ENCODE measurements around the gene NFATC2IP.

The NFATC2IP gene

DNA sequence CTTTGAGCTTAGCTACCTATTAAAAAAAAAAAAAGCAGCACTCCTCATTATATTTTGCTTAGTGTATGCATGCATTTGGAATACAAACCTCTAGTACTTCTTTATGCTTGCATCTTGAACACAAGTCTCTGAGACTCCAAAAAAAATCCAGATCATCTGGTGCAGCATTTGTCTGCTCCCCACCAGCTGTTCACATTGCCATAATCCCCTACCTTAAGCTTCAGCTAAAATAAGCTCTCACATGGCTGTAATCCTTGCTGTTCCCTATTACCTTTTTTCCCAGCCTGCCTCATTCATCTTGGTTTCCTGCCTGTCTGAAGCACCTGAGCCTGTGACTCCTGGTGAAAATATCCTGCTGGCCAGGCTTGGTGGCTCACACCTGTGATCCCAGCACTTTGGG is 7.5 kb upstream of the NFATC2IP start:
- Histone ChIP-seq H3K4me1 (ENCODE audit: control insufficient read depth in 1 of 2, insufficient read depth in 2 of 2, low read length in 2 of 2) (peaks cover 0 to 2% of the 10 kb centered on the region in 2 experiments), H2BK120ac (ENCODE audit: insufficient read depth, low read length, poor library complexity) (no peak overlapping the region), H3K79me2 (ENCODE audit: control insufficient read depth, insufficient read depth, low read length, poor library complexity) (no peaks in the 10 kb centered on the region), H3K18ac (ENCODE audit: low read length) (no peak overlapping the region), H3K4me3 (ENCODE audit: low read depth, low read length) (no peak overlapping the region), H3K4me2 (ENCODE audit: low read length) (no peak overlapping the region), H3K27ac (ENCODE audit: low read depth, low read length) (no peak overlapping the region), H3K79me1 (ENCODE audit: low read length) (no peaks in the 10 kb centered on the region), H3K9me3 (ENCODE audit: insufficient read depth, low read depth, low read length) (no peaks in the 10 kb centered on the region), H4K91ac (ENCODE audit: low read depth, low read length) (no peak overlapping the region), H4K8ac (ENCODE audit: low read depth, low read length) (no peak overlapping the region), H4K12ac (ENCODE audit: low read depth, low read length) (no peak overlapping the region), H3K4ac (ENCODE audit: low read depth, low read length) (no peak overlapping the region), H2BK12ac (ENCODE audit: low read length) (no peak overlapping the region), H3K27me3 (ENCODE audit: insufficient read depth, low read length) (no peaks in the 10 kb centered on the region), H3K23ac (ENCODE audit: low read length) (no peak overlapping the region), H2AFZ (ENCODE audit: insufficient read depth, low read length, poor library complexity) (no peak overlapping the region), H3K36me3 (ENCODE audit: control insufficient read depth in 1 of 2, insufficient read depth in 2 of 2, low read length in 2 of 2) (no peaks in the 10 kb centered on the region), H3K9ac (ENCODE audit: low read length) (no peak overlapping the region), H2AK5ac (ENCODE audit: low read length) (no peak overlapping the region), H3K14ac (ENCODE audit: low read length) (no peak overlapping the region), H2BK5ac (ENCODE audit: low read depth, low read length, poor library complexity) (no peak overlapping the region)
- DNase-seq: no peak

DNA sequence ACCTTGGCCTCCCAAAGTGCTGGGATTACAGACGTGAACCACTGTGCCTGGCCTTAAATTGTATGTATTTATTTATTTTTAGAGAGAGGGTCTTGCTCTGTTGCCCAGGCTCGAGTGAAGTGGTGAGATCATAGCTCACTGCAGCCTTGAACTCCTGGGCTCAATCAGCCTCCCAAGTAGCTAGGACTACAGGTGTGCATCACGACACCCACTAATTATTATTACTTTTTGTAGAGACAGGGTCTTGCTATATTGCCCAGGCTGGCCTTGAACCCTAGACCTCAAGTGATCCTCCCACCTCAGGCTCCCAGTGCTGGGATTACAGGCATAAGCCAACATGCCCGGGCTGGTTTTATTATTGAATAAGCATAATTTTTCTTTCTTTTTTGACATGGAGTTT is 4.1 kb upstream of the NFATC2IP start:
- no peak overlapping the region for H3K23ac ChIP-seq (ENCODE audit: low read length)
- H3K27me3 ChIP-seq (ENCODE audit: insufficient read depth, low read length): no peaks in the 10 kb centered on the region
- no CpG with 5 or more reads among the region's 4 CpGs for WGBS (ENCODE audit: extremely low coverage, insufficient coverage, insufficient read length)
- no peaks in the 10 kb centered on the region for H3K9me3 ChIP-seq (ENCODE audit: insufficient read depth, low read depth, low read length)
- no peak overlapping the region for H2BK120ac ChIP-seq (ENCODE audit: insufficient read depth, low read length, poor library complexity)
- peaks cover 8% of the 10 kb centered on the region for H3K79me1 ChIP-seq (ENCODE audit: low read length)
- no peak overlapping the region for H3K4me3 ChIP-seq (ENCODE audit: low read depth, low read length)
- no peak overlapping the region for H2BK12ac ChIP-seq (ENCODE audit: low read length)
- H3K27ac ChIP-seq (ENCODE audit: low read depth, low read length): no peak overlapping the region
- peaks cover 0 to 4% of the 10 kb centered on the region in 2 experiments for H3K4me1 ChIP-seq (ENCODE audit: control insufficient read depth in 1 of 2, insufficient read depth in 2 of 2, low read length in 2 of 2)
- no peak overlapping the region for H2AK5ac ChIP-seq (ENCODE audit: low read length)
- H4K91ac ChIP-seq (ENCODE audit: low read depth, low read length): no peak overlapping the region
- no peak overlapping the region for H3K14ac ChIP-seq (ENCODE audit: low read length)
- H3K9ac ChIP-seq (ENCODE audit: low read length): no peak overlapping the region
- no peak overlapping the region for H3K4me2 ChIP-seq (ENCODE audit: low read length)
- H4K12ac ChIP-seq (ENCODE audit: low read depth, low read length): no peak overlapping the region
- H4K8ac ChIP-seq (ENCODE audit: low read depth, low read length): no peak overlapping the region
- H3K79me2 ChIP-seq (ENCODE audit: control insufficient read depth, insufficient read depth, low read length, poor library complexity): peaks cover 8% of the 10 kb centered on the region
- DNase-seq: no peak
- no peak overlapping the region for H3K4ac ChIP-seq (ENCODE audit: low read depth, low read length)
- no peaks in the 10 kb centered on the region for H3K36me3 ChIP-seq (ENCODE audit: control insufficient read depth in 1 of 2, insufficient read depth in 2 of 2, low read length in 2 of 2)
- no peak overlapping the region for H3K18ac ChIP-seq (ENCODE audit: low read length)
- H2BK5ac ChIP-seq (ENCODE audit: low read depth, low read length, poor library complexity): no peak overlapping the region
- H2AFZ ChIP-seq (ENCODE audit: insufficient read depth, low read length, poor library complexity): no peak overlapping the region

DNA sequence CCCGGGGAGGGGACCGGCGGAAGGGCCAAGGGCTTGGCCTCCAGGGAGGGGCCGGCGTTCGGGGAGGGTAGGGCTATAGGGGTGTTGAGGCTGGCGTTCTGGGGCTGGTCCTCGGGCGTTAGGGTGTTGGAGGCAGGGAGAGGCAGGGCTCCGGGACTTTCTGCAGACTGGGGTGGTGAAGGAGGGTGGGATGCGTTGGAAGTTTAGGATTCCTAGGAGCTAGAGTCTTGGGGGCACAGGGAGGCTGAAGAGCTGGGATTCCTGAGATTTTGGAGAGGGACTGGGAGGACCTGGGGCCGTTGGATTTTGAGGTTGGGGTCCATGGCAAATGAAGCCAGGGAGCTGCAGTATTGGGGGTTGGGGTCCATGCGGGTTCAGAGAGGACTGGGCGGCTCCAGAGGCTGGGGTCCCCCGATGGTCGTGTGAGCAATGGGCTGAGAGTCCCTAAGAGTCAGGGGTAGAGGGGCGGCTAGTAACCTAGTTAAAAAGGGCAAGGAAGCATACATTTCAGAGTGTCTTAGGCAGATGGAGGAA is 740 bp downstream of the NFATC2IP start:
- Histone ChIP-seq H2BK5ac (ENCODE audit: low read depth, low read length, poor library complexity) (peak overlapping the region; percentile 24), H4K8ac (ENCODE audit: low read depth, low read length) (peak overlapping the region; percentile 70), H3K36me3 (ENCODE audit: control insufficient read depth in 1 of 2, insufficient read depth in 2 of 2, low read length in 2 of 2) (peaks cover 29 to 30% of the 10 kb centered on the region in 2 experiments), H2AFZ (ENCODE audit: insufficient read depth, low read length, poor library complexity) (peak overlapping the region; percentile 83), H3K79me2 (ENCODE audit: control insufficient read depth, insufficient read depth, low read length, poor library complexity) (peaks cover 10% of the 10 kb centered on the region), H3K4ac (ENCODE audit: low read depth, low read length) (peak overlapping the region; percentile 81), H4K12ac (ENCODE audit: low read depth, low read length) (peak overlapping the region; percentile 61), H3K18ac (ENCODE audit: low read length) (peak overlapping the region; percentile 72), H3K27ac (ENCODE audit: low read depth, low read length) (no peak overlapping the region), H3K14ac (ENCODE audit: low read length) (peak overlapping the region; percentile 59), H4K91ac (ENCODE audit: low read depth, low read length) (peak overlapping the region; percentile 45), H3K4me2 (ENCODE audit: low read length) (peak overlapping the region; percentile 95), H3K9me3 (ENCODE audit: insufficient read depth, low read depth, low read length) (no peaks in the 10 kb centered on the region), H3K4me1 (ENCODE audit: control insufficient read depth in 1 of 2, insufficient read depth in 2 of 2, low read length in 2 of 2) (peaks cover 0 to 6% of the 10 kb centered on the region in 2 experiments), H3K23ac (ENCODE audit: low read length) (no peak overlapping the region), H2BK120ac (ENCODE audit: insufficient read depth, low read length, poor library complexity) (peak overlapping the region; percentile 14), H3K4me3 (ENCODE audit: low read depth, low read length) (peak overlapping the region; percentile 94), H3K9ac (ENCODE audit: low read length) (peak overlapping the region; percentile 68), H3K79me1 (ENCODE audit: low read length) (peaks cover 8% of the 10 kb centered on the region), H2AK5ac (ENCODE audit: low read length) (peak overlapping the region; percentile 63), H3K27me3 (ENCODE audit: insufficient read depth, low read length) (no peaks in the 10 kb centered on the region), H2BK12ac (ENCODE audit: low read length) (no peak overlapping the region)
- peak in 1 of 2 donors; percentile 27 for DNase-seq
- WGBS (ENCODE audit: extremely low coverage, insufficient coverage, insufficient read length): no CpG with 5 or more reads among the region's 17 CpGs

GRCh38 chr16:28958216-28958615 is 7.5 kb downstream of the NFATC2IP start:
- no peak overlapping the region for H2BK120ac ChIP-seq (ENCODE audit: insufficient read depth, low read length, poor library complexity)
- H3K14ac ChIP-seq (ENCODE audit: low read length): no peak overlapping the region
- no peak for DNase-seq
- H4K91ac ChIP-seq (ENCODE audit: low read depth, low read length): no peak overlapping the region
- H3K4me2 ChIP-seq (ENCODE audit: low read length): no peak overlapping the region
- H2AK5ac ChIP-seq (ENCODE audit: low read length): no peak overlapping the region
- H3K4me1 ChIP-seq (ENCODE audit: control insufficient read depth in 1 of 2, insufficient read depth in 2 of 2, low read length in 2 of 2): no peaks in the 10 kb centered on the region
- no peak overlapping the region for H3K18ac ChIP-seq (ENCODE audit: low read length)
- peaks cover 54 to 62% of the 10 kb centered on the region in 2 experiments for H3K36me3 ChIP-seq (ENCODE audit: control insufficient read depth in 1 of 2, insufficient read depth in 2 of 2, low read length in 2 of 2)
- H3K27me3 ChIP-seq (ENCODE audit: insufficient read depth, low read length): no peaks in the 10 kb centered on the region
- no peak overlapping the region for H2BK5ac ChIP-seq (ENCODE audit: low read depth, low read length, poor library complexity)
- no peaks in the 10 kb centered on the region for H3K9me3 ChIP-seq (ENCODE audit: insufficient read depth, low read depth, low read length)
- H2BK12ac ChIP-seq (ENCODE audit: low read length): no peak overlapping the region
- H3K27ac ChIP-seq (ENCODE audit: low read depth, low read length): no peak overlapping the region
- H4K12ac ChIP-seq (ENCODE audit: low read depth, low read length): no peak overlapping the region
- H2AFZ ChIP-seq (ENCODE audit: insufficient read depth, low read length, poor library complexity): no peak overlapping the region
- no peak overlapping the region for H3K23ac ChIP-seq (ENCODE audit: low read length)
- H4K8ac ChIP-seq (ENCODE audit: low read depth, low read length): no peak overlapping the region
- no CpG with 5 or more reads among the region's 9 CpGs for WGBS (ENCODE audit: extremely low coverage, insufficient coverage, insufficient read length)
- no peak overlapping the region for H3K9ac ChIP-seq (ENCODE audit: low read length)
- no peak overlapping the region for H3K4ac ChIP-seq (ENCODE audit: low read depth, low read length)
- H3K4me3 ChIP-seq (ENCODE audit: low read depth, low read length): no peak overlapping the region
- H3K79me1 ChIP-seq (ENCODE audit: low read length): no peaks in the 10 kb centered on the region
- no peaks in the 10 kb centered on the region for H3K79me2 ChIP-seq (ENCODE audit: control insufficient read depth, insufficient read depth, low read length, poor library complexity)
